BE2C (cell line): ENCODE data around the gene ALKBH6.

Experiments used
- DNase-seq: peaks from one replicate; pipeline ENCODE4 v3.0.0-alpha.2; 2020
- H3K27me3 ChIP-seq: fragments of 250-450 bp; sonication (Bioruptor Pico); 2 replicates; pipeline ENCODE4 v1.5.1; 2020; ENCODE audit warnings: mild to moderate bottlenecking
- H3K36me3 ChIP-seq: fragments of 250-450 bp; sonication (Bioruptor Pico); 2 replicates; pipeline ENCODE4 v1.5.1; 2020; ENCODE audit warnings: mild to moderate bottlenecking
- H3K4me1 ChIP-seq: fragments of 250-450 bp; sonication (Bioruptor Pico); 2 replicates; pipeline ENCODE4 v1.5.1; 2020
- H3K4me3 ChIP-seq: 2 replicates; pipeline ENCODE4 v1.5.1; 2011; ENCODE audit warnings: low read depth, low read length
- H3K9me3 ChIP-seq: fragments of 250-450 bp; sonication (Bioruptor Pico); 2 replicates; pipeline ENCODE4 v1.5.1; 2020
- TF ChIP-seq, protein P1 (sequence below): IDR thresholded peaks from 2 replicates; pipeline ENCODE4 v1.5.1; 2012; ENCODE audit warnings: mild to moderate bottlenecking, low read depth, low read length

ALKBH6 gene

DNA sequence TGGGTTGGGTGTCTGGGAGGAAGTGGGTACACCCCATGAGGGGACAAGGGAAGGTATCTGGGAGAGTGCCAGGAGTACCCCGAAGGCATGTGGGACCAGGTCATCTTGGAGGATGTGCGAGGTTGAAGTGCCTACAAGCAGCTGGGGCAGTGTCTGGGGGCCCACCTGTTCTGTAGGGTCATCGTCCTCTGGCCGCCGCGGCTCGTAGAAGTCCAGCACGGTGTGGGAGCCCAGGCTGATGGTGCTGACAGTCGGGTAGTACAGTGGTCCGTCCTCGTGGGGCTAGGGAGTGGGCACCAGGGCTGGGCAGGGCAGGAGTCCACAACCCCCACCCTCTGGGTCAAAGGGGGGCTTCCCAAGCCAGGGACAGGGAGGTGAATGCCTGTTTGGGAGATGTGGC is 3.6 kb downstream of the ALKBH6 start:
- Histone ChIP-seq H3K4me3 (no peak overlapping the region), H3K4me1 (no peaks in the 10 kb centered on the region; the same call in none of the 2 replicates), H3K36me3 (no peaks in the 10 kb centered on the region), H3K27me3 (no peaks in the 10 kb centered on the region), H3K9me3 (no peaks in the 10 kb centered on the region)
- TF ChIP-seq, protein P1, sequence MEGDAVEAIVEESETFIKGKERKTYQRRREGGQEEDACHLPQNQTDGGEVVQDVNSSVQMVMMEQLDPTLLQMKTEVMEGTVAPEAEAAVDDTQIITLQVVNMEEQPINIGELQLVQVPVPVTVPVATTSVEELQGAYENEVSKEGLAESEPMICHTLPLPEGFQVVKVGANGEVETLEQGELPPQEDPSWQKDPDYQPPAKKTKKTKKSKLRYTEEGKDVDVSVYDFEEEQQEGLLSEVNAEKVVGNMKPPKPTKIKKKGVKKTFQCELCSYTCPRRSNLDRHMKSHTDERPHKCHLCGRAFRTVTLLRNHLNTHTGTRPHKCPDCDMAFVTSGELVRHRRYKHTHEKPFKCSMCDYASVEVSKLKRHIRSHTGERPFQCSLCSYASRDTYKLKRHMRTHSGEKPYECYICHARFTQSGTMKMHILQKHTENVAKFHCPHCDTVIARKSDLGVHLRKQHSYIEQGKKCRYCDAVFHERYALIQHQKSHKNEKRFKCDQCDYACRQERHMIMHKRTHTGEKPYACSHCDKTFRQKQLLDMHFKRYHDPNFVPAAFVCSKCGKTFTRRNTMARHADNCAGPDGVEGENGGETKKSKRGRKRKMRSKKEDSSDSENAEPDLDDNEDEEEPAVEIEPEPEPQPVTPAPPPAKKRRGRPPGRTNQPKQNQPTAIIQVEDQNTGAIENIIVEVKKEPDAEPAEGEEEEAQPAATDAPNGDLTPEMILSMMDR, result no peak
- DNase-seq, result no peak

- peak overlapping the region; percentile 46 for H3K4me3 ChIP-seq
- H3K36me3 ChIP-seq, result no peaks in the 10 kb centered on the region
- TF ChIP-seq, protein P1, result no peak
- no peak for DNase-seq
- no peaks in the 10 kb centered on the region for H3K9me3 ChIP-seq
- H3K27me3 ChIP-seq, result no peaks in the 10 kb centered on the region
- no peaks in the 10 kb centered on the region; the same call in none of the 2 replicates for H3K4me1 ChIP-seq
Measured at GRCh38 chr19:36009633-36010379, 4.2 kb downstream of the ALKBH6 start.

- Histone ChIP-seq H3K36me3 (no peaks in the 10 kb centered on the region), H3K9me3 (no peaks in the 10 kb centered on the region), H3K27me3 (no peaks in the 10 kb centered on the region), H3K4me1 (no peaks in the 10 kb centered on the region; the same call in none of the 2 replicates), H3K4me3 (peak overlapping the region; percentile 46)
- DNase-seq, result peak; percentile 81
- TF ChIP-seq, protein P1, result no peak
Measured at GRCh38 chr19:36009220-36009619, 4.8 kb downstream of the ALKBH6 start.

DNA sequence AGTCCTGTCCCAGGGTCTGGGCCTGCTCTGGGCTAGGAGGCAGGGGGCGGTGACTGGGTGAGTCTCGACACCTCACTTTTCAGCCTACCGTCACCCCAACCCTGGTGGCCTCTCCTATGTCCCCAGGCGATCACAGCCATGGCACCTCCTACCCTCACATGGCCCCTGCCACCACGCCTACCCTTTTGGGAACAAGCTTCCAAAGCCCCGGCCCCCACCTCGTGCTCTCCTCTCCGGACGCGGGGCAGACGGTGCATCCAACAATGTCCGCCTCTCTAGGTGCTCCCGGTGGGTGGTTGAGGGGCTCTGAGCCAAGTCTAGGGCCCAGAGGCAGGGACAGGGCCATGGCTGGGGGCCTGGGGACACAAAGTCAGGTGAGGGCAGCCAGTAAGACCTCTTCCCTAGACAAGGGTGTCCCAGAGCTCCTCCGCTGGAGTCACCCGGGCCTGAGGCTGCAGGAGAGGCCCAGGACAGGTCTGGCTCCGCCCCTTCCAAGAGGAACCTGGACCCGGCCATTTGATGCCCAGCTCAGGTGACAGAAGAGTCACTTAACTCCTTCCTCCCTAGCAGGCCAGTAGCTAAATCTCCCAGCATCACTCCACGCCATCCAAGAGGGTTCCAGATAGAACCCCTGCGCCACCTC is 5.6 kb downstream of the ALKBH6 start, which contains the start of gene SYNE4:
TSS of gene SYNE4 (minus strand) at position 478 of the 643 bp plus-strand sequence. CDS start at position 346, 132 bp downstream.
- Histone ChIP-seq H3K36me3 (no peaks in the 10 kb centered on the region), H3K9me3 (no peaks in the 10 kb centered on the region), H3K4me1 (no peaks in the 10 kb centered on the region; the same call in none of the 2 replicates), H3K4me3 (peak within 1 kb of the TSS; percentile 46), H3K27me3 (no peaks in the 10 kb centered on the region)
- TF ChIP-seq, protein P1, result no peak
- DNase-seq, result no peak

GRCh38 chr19:36006955-36007354 is 7.1 kb downstream of the ALKBH6 start:
- DNase-seq, result no peak
- no peaks in the 10 kb centered on the region for H3K36me3 ChIP-seq
- no peaks in the 10 kb centered on the region for H3K9me3 ChIP-seq
- no peak overlapping the region for H3K4me3 ChIP-seq
- H3K27me3 ChIP-seq, result no peaks in the 10 kb centered on the region
- TF ChIP-seq, protein P1, result no peak
- H3K4me1 ChIP-seq, result no peaks in the 10 kb centered on the region; the same call in none of the 2 replicates

DNA sequence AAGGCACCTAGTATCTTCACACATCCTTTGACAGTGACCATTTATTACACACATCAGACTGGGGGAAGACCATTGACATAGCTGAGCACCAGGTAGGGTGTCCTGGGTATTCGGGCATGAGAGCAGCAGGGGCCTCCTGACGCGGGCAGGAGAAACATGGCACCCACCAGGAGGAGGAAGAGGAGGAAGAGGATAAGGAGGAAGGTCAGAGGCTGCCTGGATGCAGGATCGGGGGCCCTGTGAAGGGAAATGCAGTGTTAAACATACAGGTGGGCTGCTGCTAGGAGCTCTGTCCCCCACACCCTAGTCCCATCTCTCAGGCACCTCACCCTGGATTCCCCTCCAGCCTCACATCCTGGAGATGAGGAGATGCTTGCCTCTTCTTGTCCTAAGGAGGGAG is 10.7 kb downstream of the ALKBH6 start:
- no peak overlapping the region for H3K4me3 ChIP-seq
- H3K27me3 ChIP-seq, result no peaks in the 10 kb centered on the region
- no peak for DNase-seq
- no peaks in the 10 kb centered on the region; the same call in 1 of the 2 replicates for H3K4me1 ChIP-seq
- H3K9me3 ChIP-seq, result no peaks in the 10 kb centered on the region
- TF ChIP-seq, protein P1, result no peak
- H3K36me3 ChIP-seq, result peaks cover 14% of the 10 kb centered on the region
